Gastrocnemius medialis (tissue), 4 donors: Measurements from ENCODE around the gene SLC5A3. TPM values are rescaled to one million over a fixed set of nuclear protein-coding genes. Genes with fewer than 3 reads are reported as not detected.

Experiments
- ATAC-seq, 2 donors: fragments of 150-250 bp; one replicate each; pipeline ENCODE4 v1.9.1; 2016
- DNase-seq, 2 donors: peaks; one replicate each; pipeline ENCODE4 v3.0.0-alpha.2; 2019
- H3K27ac ChIP-seq, 4 donors: fragments of 200-600 bp; sonication (generic); 1 replicate in 1 of 4; 2 replicates in 3 of 4; pipeline ENCODE4 v1.5.1; 2016 to 2018; ENCODE audit warnings: mild to moderate bottlenecking in 2 of 4, moderate library complexity in 1 of 4
- H3K27me3 ChIP-seq, 3 donors: fragments of 200-600 bp; sonication (generic) in 2 of 3; 1 replicate in 1 of 3; 2 replicates in 2 of 3; pipeline versions ENCODE4 v1.5.1 to v1.6.0; 2016 to 2019; ENCODE audit warnings: mild to moderate bottlenecking in 1 of 3, moderate library complexity in 1 of 3
- H3K36me3 ChIP-seq, 2 donors: fragments of 200-600 bp; sonication (generic) in 1 of 2; one replicate each; pipeline ENCODE4 v1.5.1; 2017 to 2018
- H3K4me1 ChIP-seq, 2 donors: fragments of 200-600 bp; sonication (generic) in 1 of 2; one replicate each; pipeline ENCODE4 v1.5.1; 2016 to 2017; ENCODE audit warnings: mild to moderate bottlenecking in 2 of 2
- H3K4me3 ChIP-seq, 4 donors: fragments of 200-600 bp; sonication (generic) in 3 of 4; 1 replicate in 1 of 4; 2 replicates in 3 of 4; pipeline ENCODE4 v1.5.1; 2016 to 2019; ENCODE audit warnings: mild to moderate bottlenecking in 2 of 4
- H3K9me3 ChIP-seq, 3 donors: fragments of 200-600 bp; sonication (generic) in 2 of 3; 1 replicate in 1 of 3; 2 replicates in 2 of 3; pipeline ENCODE4 v1.5.1; 2016 to 2019
- CTCF ChIP-seq, 5 experiments: fragments of 450-650 bp in 3 of 5; fragments of 200-600 bp in 2 of 5; sonication (generic) in 2 of 5; IDR thresholded peaks in 4 of 5; conservative IDR thresholded peaks in 1 of 5; 1 replicate in 4 of 5; 2 replicates in 1 of 5; pipeline ENCODE4 v1.5.1; 2016 to 2019; ENCODE audit warnings: antibody characterized with exemption in 5 of 5, mild to moderate bottlenecking in 3 of 5, moderate library complexity in 3 of 5
- POLR2A ChIP-seq, 2 donors: fragments of 450-650 bp; IDR thresholded peaks; one replicate each; pipeline ENCODE4 v1.6.1; 2017; ENCODE audit warnings: antibody characterized with exemption in 2 of 2, mild to moderate bottlenecking in 2 of 2, moderate library complexity in 2 of 2
- in situ Hi-C, 4 donors: fragments of 200-750 bp; cut with MboI; loops; one replicate each; pipeline versions ENCODE4 v1.15.0 to v1.8.0; 2017; ENCODE audit warnings: low sequenced_read_pairs in 4 of 4
- intact Hi-C: fragments of 100-400 bp; cut with DNase I; formaldehyde crosslinking; loops from one replicate; pipeline ENCODE4 v1.15.1; 2023; ENCODE audit warnings: low total_unique reads
- total RNA-seq, 4 donors: library from RNA; depleted of rRNA; stranded (reverse); fragments of >200 nt; gene quantifications; one replicate each; pipeline versions ENCODE4 v1.1.0 to v1.2.3, GENCODE V29; 2016

Gene SLC5A3
- total RNA-seq, 4 donors from 2014 or later = 2.0 to 22.2 (median 6.2) TPM

GRCh38 chr21:34037009-34037795 lies 36.2 kb upstream of the SLC5A3 start:
- no peak for DNase-seq
- ATAC-seq = no peak
- H3K36me3 ChIP-seq = no peaks in the 10 kb centered on the region
- no peak for TF ChIP-seq CTCF (IDR thresholded peaks at IDR 0.05 in 4 of 5, conservative IDR thresholded peaks at IDR 0.05 in 1 of 5)
- no peak for TF ChIP-seq POLR2A (IDR thresholded peaks at IDR 0.05)
- H3K4me3 ChIP-seq = no peak overlapping the region
- H3K4me1 ChIP-seq = no peaks in the 10 kb centered on the region
- no peak overlapping the region for H3K27ac ChIP-seq
- no peaks in the 10 kb centered on the region for H3K27me3 ChIP-seq
- no peaks in the 10 kb centered on the region for H3K9me3 ChIP-seq
- intact Hi-C loops = no loop called here
- in situ Hi-C loops = no loop called here

GRCh38 chr21:34039678-34040382 lies 33.5 kb upstream of the SLC5A3 start:
- H3K9me3 ChIP-seq = no peaks in the 10 kb centered on the region
- no peaks in the 10 kb centered on the region for H3K27me3 ChIP-seq
- DNase-seq (no peak), ATAC-seq (no peak)
- intact Hi-C loops = no loop called here
- no peak overlapping the region for H3K4me3 ChIP-seq
- in situ Hi-C loops = no loop called here
- H3K4me1 ChIP-seq = no peaks in the 10 kb centered on the region
- H3K36me3 ChIP-seq = no peaks in the 10 kb centered on the region
- H3K27ac ChIP-seq = no peak overlapping the region
- TF ChIP-seq CTCF (IDR thresholded peaks at IDR 0.05 in 4 of 5, conservative IDR thresholded peaks at IDR 0.05 in 1 of 5) (no peak), POLR2A (IDR thresholded peaks at IDR 0.05) (no peak)

- Histone ChIP-seq H3K4me1 (no peaks in the 10 kb centered on the region), H3K27me3 (no peaks in the 10 kb centered on the region), H3K9me3 (no peaks in the 10 kb centered on the region), H3K27ac (no peak overlapping the region), H3K4me3 (no peak overlapping the region), H3K36me3 (no peaks in the 10 kb centered on the region)
- ATAC-seq (no peak), DNase-seq (no peak)
- intact Hi-C loops = no loop called here
- in situ Hi-C loops = no loop called here
- TF ChIP-seq POLR2A (IDR thresholded peaks at IDR 0.05) (no peak), CTCF (IDR thresholded peaks at IDR 0.05 in 4 of 5, conservative IDR thresholded peaks at IDR 0.05 in 1 of 5) (no peak)
Observed at GRCh38 chr21:34042735-34043134, 30.6 kb upstream of the SLC5A3 start.

- no peaks in the 10 kb centered on the region for H3K9me3 ChIP-seq
- intact Hi-C loops = no loop called here
- in situ Hi-C loops = no loop called here
- no peak for DNase-seq
- no peaks in the 10 kb centered on the region for H3K36me3 ChIP-seq
- no peak overlapping the region for H3K4me3 ChIP-seq
- no peak for ATAC-seq
- no peak for TF ChIP-seq POLR2A (IDR thresholded peaks at IDR 0.05)
- TF ChIP-seq CTCF (IDR thresholded peaks at IDR 0.05 in 4 of 5, conservative IDR thresholded peaks at IDR 0.05 in 1 of 5) = no peak
- no peak overlapping the region for H3K27ac ChIP-seq
- H3K27me3 ChIP-seq = no peaks in the 10 kb centered on the region
- no peaks in the 10 kb centered on the region for H3K4me1 ChIP-seq
Observed at GRCh38 chr21:34043333-34043732, 30.0 kb upstream of the SLC5A3 start.
